Memory B cell (primary cell): ENCODE data around the gene PTPRD.

Experiments used
- ATAC-seq: fragments of 150-1000 bp; cut with Tn5 transposase; 2 replicates; pipeline ENCODE4 v1.10.0; 2021; ENCODE audit warnings: low read depth, mild to moderate bottlenecking, moderate library complexity
- DNase-seq, 2 donors: peaks; one replicate each; pipeline ENCODE4 v3.0.0; 2022; ENCODE audit warnings: low spot score in 2 of 2
- H3K27ac Mint-ChIP-seq: one replicate; pipeline ENCODE4 v1.8.0; 2022; ENCODE audit warnings: mild to moderate bottlenecking, moderate library complexity, mixed read lengths
- H3K27me3 Mint-ChIP-seq: one replicate; pipeline ENCODE4 v1.8.0; 2022; ENCODE audit warnings: mixed read lengths
- H3K36me3 Mint-ChIP-seq: one replicate; pipeline ENCODE4 v1.8.0; 2022; ENCODE audit warnings: mild to moderate bottlenecking, mixed read lengths
- H3K4me1 Mint-ChIP-seq: one replicate; pipeline ENCODE4 v1.8.0; 2022; ENCODE audit warnings: mixed read lengths
- H3K4me3 Mint-ChIP-seq: one replicate; pipeline ENCODE4 v1.8.0; 2022; ENCODE audit warnings: mild to moderate bottlenecking, moderate library complexity, mixed read lengths
- H3K9me3 Mint-ChIP-seq: one replicate; pipeline ENCODE4 v1.8.0; 2022; ENCODE audit warnings: mixed read lengths

Gene PTPRD

GRCh38 chr9:10007356-10007755, 605.4 kb downstream of the PTPRD start:
- H3K9me3 Mint-ChIP-seq: peaks cover 2% of the 10 kb centered on the region
- H3K27ac Mint-ChIP-seq: no peak overlapping the region
- no peaks in the 10 kb centered on the region for H3K36me3 Mint-ChIP-seq
- DNase-seq (no peak), ATAC-seq (no peak)
- H3K27me3 Mint-ChIP-seq: no peaks in the 10 kb centered on the region
- H3K4me3 Mint-ChIP-seq: no peak overlapping the region
- H3K4me1 Mint-ChIP-seq: no peaks in the 10 kb centered on the region

- Mint-ChIP-seq H3K9me3 (no peaks in the 10 kb centered on the region), H3K36me3 (no peaks in the 10 kb centered on the region), H3K4me3 (no peak overlapping the region), H3K27ac (no peak overlapping the region), H3K4me1 (no peaks in the 10 kb centered on the region), H3K27me3 (no peaks in the 10 kb centered on the region)
- DNase-seq (no peak), ATAC-seq (no peak)
Observed at GRCh38 chr9:10005206-10005605, 607.6 kb downstream of the PTPRD start.

- Mint-ChIP-seq H3K27me3 (no peaks in the 10 kb centered on the region), H3K27ac (no peak overlapping the region), H3K36me3 (no peaks in the 10 kb centered on the region), H3K4me3 (no peak overlapping the region), H3K4me1 (peaks cover 2% of the 10 kb centered on the region), H3K9me3 (no peaks in the 10 kb centered on the region)
- ATAC-seq: no peak
- no peak for DNase-seq
Observed at GRCh38 chr9:10003047-10003446, 609.8 kb downstream of the PTPRD start.

GRCh38 chr9:10000669-10001068, 612.1 kb downstream of the PTPRD start:
- no peak overlapping the region for H3K4me3 Mint-ChIP-seq
- no peaks in the 10 kb centered on the region for H3K9me3 Mint-ChIP-seq
- no peaks in the 10 kb centered on the region for H3K27me3 Mint-ChIP-seq
- peaks cover 2% of the 10 kb centered on the region for H3K4me1 Mint-ChIP-seq
- DNase-seq: no peak
- H3K27ac Mint-ChIP-seq: no peak overlapping the region
- H3K36me3 Mint-ChIP-seq: no peaks in the 10 kb centered on the region
- ATAC-seq: no peak

GRCh38 chr9:9998491-9999287, 614.1 kb downstream of the PTPRD start:
- ATAC-seq (no peak), DNase-seq (no peak)
- H3K4me3 Mint-ChIP-seq: no peak overlapping the region
- no peak overlapping the region for H3K27ac Mint-ChIP-seq
- H3K9me3 Mint-ChIP-seq: no peaks in the 10 kb centered on the region
- no peaks in the 10 kb centered on the region for H3K36me3 Mint-ChIP-seq
- H3K4me1 Mint-ChIP-seq: peaks cover 2% of the 10 kb centered on the region
- H3K27me3 Mint-ChIP-seq: no peaks in the 10 kb centered on the region

- Mint-ChIP-seq H3K27ac (no peak overlapping the region), H3K4me1 (peaks cover 2% of the 10 kb centered on the region), H3K27me3 (no peaks in the 10 kb centered on the region), H3K4me3 (no peak overlapping the region), H3K9me3 (no peaks in the 10 kb centered on the region), H3K36me3 (no peaks in the 10 kb centered on the region)
- no peak for ATAC-seq
- no peak for DNase-seq
Observed at GRCh38 chr9:9997585-9997984, 615.2 kb downstream of the PTPRD start.

GRCh38 chr9:9996259-9996658, 616.5 kb downstream of the PTPRD start:
- H3K9me3 Mint-ChIP-seq: peaks cover 2% of the 10 kb centered on the region
- peaks cover 2% of the 10 kb centered on the region for H3K4me1 Mint-ChIP-seq
- no peaks in the 10 kb centered on the region for H3K36me3 Mint-ChIP-seq
- no peaks in the 10 kb centered on the region for H3K27me3 Mint-ChIP-seq
- H3K27ac Mint-ChIP-seq: no peak overlapping the region
- DNase-seq (no peak), ATAC-seq (no peak)
- no peak overlapping the region for H3K4me3 Mint-ChIP-seq

- DNase-seq (no peak), ATAC-seq (no peak)
- Mint-ChIP-seq H3K36me3 (no peaks in the 10 kb centered on the region), H3K4me3 (no peak overlapping the region), H3K4me1 (no peaks in the 10 kb centered on the region), H3K27me3 (no peaks in the 10 kb centered on the region), H3K27ac (no peak overlapping the region), H3K9me3 (peaks cover 4% of the 10 kb centered on the region)
Observed at GRCh38 chr9:9992936-9993335, 619.9 kb downstream of the PTPRD start.

GRCh38 chr9:9973062-9973461, 639.7 kb downstream of the PTPRD start:
- Mint-ChIP-seq H3K4me1 (no peaks in the 10 kb centered on the region), H3K27me3 (no peaks in the 10 kb centered on the region), H3K9me3 (no peaks in the 10 kb centered on the region), H3K4me3 (no peak overlapping the region), H3K27ac (no peak overlapping the region), H3K36me3 (no peaks in the 10 kb centered on the region)
- ATAC-seq: no peak
- no peak for DNase-seq

- Mint-ChIP-seq H3K4me1 (no peaks in the 10 kb centered on the region), H3K9me3 (no peaks in the 10 kb centered on the region), H3K4me3 (no peak overlapping the region), H3K27me3 (no peaks in the 10 kb centered on the region), H3K36me3 (no peaks in the 10 kb centered on the region), H3K27ac (no peak overlapping the region)
- no peak for ATAC-seq
- no peak for DNase-seq
Observed at GRCh38 chr9:9970514-9970913, 642.3 kb downstream of the PTPRD start.

- no peak for DNase-seq
- no peak overlapping the region for H3K27ac Mint-ChIP-seq
- no peaks in the 10 kb centered on the region for H3K4me1 Mint-ChIP-seq
- H3K9me3 Mint-ChIP-seq: no peaks in the 10 kb centered on the region
- ATAC-seq: no peak
- no peaks in the 10 kb centered on the region for H3K36me3 Mint-ChIP-seq
- no peak overlapping the region for H3K4me3 Mint-ChIP-seq
- no peaks in the 10 kb centered on the region for H3K27me3 Mint-ChIP-seq
Observed at GRCh38 chr9:9963841-9964240, 649.0 kb downstream of the PTPRD start.

- no peaks in the 10 kb centered on the region for H3K27me3 Mint-ChIP-seq
- no peak overlapping the region for H3K27ac Mint-ChIP-seq
- H3K4me3 Mint-ChIP-seq: no peak overlapping the region
- no peaks in the 10 kb centered on the region for H3K9me3 Mint-ChIP-seq
- DNase-seq: no peak
- no peak for ATAC-seq
- H3K4me1 Mint-ChIP-seq: no peaks in the 10 kb centered on the region
- H3K36me3 Mint-ChIP-seq: no peaks in the 10 kb centered on the region
Observed at GRCh38 chr9:9961934-9962333, 650.9 kb downstream of the PTPRD start.

GRCh38 chr9:9961487-9961886, 651.3 kb downstream of the PTPRD start:
- no peaks in the 10 kb centered on the region for H3K9me3 Mint-ChIP-seq
- H3K27me3 Mint-ChIP-seq: no peaks in the 10 kb centered on the region
- DNase-seq: no peak
- H3K27ac Mint-ChIP-seq: no peak overlapping the region
- no peak overlapping the region for H3K4me3 Mint-ChIP-seq
- no peak for ATAC-seq
- no peaks in the 10 kb centered on the region for H3K36me3 Mint-ChIP-seq
- H3K4me1 Mint-ChIP-seq: no peaks in the 10 kb centered on the region

GRCh38 chr9:9951556-9952160, 661.1 kb downstream of the PTPRD start:
- ATAC-seq (no peak), DNase-seq (no peak)
- Mint-ChIP-seq H3K9me3 (no peaks in the 10 kb centered on the region), H3K27me3 (no peaks in the 10 kb centered on the region), H3K27ac (no peak overlapping the region), H3K4me3 (no peak overlapping the region), H3K36me3 (no peaks in the 10 kb centered on the region), H3K4me1 (no peaks in the 10 kb centered on the region)

GRCh38 chr9:9950813-9951212, 662.0 kb downstream of the PTPRD start:
- H3K36me3 Mint-ChIP-seq: no peaks in the 10 kb centered on the region
- H3K27me3 Mint-ChIP-seq: no peaks in the 10 kb centered on the region
- H3K4me1 Mint-ChIP-seq: no peaks in the 10 kb centered on the region
- H3K4me3 Mint-ChIP-seq: no peak overlapping the region
- H3K27ac Mint-ChIP-seq: no peak overlapping the region
- ATAC-seq: no peak
- H3K9me3 Mint-ChIP-seq: no peaks in the 10 kb centered on the region
- DNase-seq: no peak
